IPS DF 19.7 (cell line): Measurements from ENCODE around the gene EPHB1.

Source experiments
- DNase-seq: peaks from one replicate; pipeline ENCODE4 v3.0.0-alpha.2; 2013; ENCODE audit warnings: low read depth, low spot score

EPHB1 gene

GRCh38 chr3:134849561-134849960 lies 54.5 kb downstream of the EPHB1 start:
- no peak for DNase-seq

GRCh38 chr3:134850761-134851160 lies 55.7 kb downstream of the EPHB1 start:
- DNase-seq = no peak

DNA sequence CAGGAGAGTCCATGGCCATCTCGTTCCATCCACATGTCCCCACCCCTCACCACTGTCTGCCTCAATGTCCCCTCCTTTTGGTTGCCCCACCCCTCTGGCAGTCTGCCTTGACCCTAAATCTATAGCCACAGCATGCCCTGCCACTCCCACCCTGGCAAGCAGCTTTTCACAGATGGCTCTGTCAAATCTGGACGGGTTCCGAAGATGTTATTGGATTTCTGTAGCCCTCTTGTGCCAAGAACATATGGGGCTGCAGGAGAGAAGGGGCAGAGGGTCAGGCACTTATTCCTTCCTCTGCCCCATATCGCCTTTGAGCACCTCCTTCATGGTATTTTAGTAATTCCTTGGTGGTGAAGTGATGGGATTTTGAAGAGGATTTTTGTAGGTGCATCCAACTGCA lies 57.1 kb downstream of the EPHB1 start:
- DNase-seq = no peak

- no peak for DNase-seq
These were observed 57.9 kb downstream of the EPHB1 start for GRCh38 chr3:134852893-134853351.

DNA sequence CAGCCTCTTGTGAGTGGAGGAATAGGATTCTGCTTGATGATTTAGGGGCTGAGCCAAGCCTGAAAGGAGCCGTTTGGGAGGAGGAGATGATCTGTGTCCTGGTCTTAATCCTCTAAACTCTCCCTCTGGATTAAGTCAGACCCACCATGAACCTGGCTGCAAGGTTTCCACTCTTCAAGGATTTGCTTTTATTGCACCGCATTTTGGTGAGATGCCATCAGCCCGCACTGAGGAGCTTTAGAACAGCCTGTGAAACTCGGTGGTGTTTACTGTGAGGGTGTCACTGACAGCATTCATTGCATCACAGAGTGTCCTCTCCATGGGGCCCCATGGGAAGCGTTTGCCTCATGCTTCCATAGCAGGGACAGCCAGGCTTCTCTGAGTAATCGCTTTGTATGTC lies 59.2 kb downstream of the EPHB1 start:
- no peak for DNase-seq

GRCh38 chr3:134857356-134857755 lies 62.3 kb downstream of the EPHB1 start:
- no peak for DNase-seq

GRCh38 chr3:134857776-134858362 lies 62.8 kb downstream of the EPHB1 start:
- no peak for DNase-seq

DNA sequence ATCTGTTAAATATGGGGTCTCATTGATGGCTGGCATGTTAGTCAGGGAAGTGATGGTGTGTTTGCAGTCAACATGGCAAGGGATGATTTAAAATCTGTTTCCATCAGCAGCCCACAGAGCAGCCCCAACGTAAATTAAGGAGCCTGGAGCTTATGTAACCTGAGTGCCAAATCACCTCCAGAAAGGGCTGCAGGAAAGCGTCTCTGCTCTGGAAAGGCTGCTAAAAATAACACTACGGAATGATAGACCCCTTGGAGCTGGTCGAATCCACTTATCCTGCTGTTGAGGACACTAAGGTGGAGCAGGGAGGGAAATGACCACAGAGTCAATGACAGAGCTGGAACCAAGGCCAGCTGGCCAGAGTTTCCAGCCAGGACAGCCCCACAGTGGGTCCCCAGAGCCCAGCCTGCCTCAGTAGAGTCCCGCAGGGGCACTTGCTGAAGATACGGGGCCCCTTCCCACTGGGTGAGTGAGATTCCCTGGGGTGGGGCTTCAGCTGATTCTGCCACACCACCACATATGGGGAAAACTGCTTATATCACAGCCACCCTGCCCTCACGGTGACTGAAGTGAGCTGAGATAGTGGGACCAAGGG lies 63.5 kb downstream of the EPHB1 start:
- DNase-seq = no peak

- DNase-seq = no peak
These were observed 64.3 kb downstream of the EPHB1 start for GRCh38 chr3:134859341-134859740.

DNA sequence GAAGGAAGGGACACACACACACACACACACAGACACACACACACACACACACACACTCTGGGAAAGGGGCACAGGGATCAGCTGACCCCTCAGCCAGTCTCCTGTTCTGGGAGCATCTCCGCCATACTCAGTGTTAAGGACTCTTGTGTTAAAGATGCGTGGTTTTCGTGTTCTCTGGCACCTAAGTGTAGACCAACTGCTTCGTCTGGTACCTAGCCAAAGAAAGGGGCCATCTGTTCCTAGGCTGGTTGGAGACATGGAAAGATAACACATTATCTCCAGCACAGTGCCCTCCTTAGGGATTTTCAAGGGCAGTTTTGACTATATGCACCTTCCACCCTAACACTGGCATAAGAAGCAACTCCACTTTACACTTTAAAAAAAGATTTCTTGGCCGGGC lies 65.1 kb downstream of the EPHB1 start:
- no peak for DNase-seq

- no peak for DNase-seq
These were observed 68.9 kb downstream of the EPHB1 start for GRCh38 chr3:134863915-134864314.

DNA sequence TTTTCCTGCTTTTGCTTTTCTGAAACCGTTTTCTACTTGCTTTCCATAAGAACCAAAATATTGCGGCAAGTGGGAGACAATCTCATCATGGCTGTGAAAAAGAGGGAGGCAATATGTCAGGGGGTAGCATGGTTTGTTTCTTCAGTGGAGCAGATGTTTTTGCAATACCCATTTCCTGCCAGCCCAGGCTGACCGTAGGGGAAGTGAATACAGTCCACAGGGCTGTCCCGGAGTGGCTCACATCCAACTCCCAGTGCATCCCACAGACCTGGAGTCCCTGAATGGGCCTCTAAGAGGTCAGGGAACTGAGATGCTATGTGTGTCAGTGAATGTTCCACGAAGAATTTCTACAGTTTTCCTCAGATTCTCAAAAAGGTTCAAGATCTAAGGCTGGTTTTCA lies 69.6 kb downstream of the EPHB1 start:
- DNase-seq = no peak

DNA sequence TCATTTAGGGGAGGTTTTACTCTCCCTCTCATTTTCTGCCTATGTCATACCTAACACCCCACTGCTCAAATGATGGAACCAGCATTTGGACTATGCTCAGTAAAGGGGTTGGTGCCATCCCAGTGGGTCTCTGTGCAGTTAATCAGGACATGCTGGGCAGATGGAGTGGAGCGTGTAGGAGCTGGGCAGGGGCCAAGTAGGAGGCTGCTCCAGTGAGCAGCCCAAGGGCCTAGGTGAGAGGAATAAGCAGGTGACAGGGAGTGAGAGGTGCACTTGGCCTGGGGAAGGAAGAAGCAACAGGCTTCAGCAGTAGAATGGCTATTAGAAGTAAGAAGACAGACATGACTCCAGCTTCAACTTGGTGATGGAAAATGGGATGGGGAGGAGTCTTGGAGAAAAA lies 72.2 kb downstream of the EPHB1 start:
- DNase-seq = no peak

DNA sequence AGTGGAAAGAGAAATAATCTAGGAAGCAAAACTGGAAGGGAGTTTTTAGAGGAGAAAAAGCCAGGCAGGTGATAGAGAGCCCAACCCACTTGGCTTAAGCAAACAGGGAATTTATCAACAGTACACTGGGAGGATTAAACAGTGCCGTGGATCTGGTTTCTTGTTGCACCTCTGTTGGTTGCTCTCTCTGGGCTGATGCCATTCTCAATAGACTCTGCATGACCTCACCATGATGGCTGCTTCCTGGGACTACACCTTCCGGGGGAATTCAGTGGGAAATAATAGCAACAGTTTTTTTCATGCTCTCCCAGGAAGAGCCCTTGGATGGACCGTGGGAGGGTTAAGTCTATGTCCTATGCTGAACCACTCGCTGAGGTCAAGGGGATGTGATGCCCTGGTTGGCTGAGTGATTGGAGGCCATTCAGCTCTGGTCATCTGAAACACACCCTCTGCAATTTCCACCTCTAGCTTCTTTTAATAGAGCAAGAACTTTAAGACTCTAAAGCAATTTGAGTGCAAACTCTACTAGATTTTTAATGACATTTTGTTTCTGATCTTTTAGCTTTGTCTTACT lies 74.2 kb downstream of the EPHB1 start:
- DNase-seq = no peak

- no peak for DNase-seq
These were observed 76.8 kb downstream of the EPHB1 start for GRCh38 chr3:134871818-134872217.

DNA sequence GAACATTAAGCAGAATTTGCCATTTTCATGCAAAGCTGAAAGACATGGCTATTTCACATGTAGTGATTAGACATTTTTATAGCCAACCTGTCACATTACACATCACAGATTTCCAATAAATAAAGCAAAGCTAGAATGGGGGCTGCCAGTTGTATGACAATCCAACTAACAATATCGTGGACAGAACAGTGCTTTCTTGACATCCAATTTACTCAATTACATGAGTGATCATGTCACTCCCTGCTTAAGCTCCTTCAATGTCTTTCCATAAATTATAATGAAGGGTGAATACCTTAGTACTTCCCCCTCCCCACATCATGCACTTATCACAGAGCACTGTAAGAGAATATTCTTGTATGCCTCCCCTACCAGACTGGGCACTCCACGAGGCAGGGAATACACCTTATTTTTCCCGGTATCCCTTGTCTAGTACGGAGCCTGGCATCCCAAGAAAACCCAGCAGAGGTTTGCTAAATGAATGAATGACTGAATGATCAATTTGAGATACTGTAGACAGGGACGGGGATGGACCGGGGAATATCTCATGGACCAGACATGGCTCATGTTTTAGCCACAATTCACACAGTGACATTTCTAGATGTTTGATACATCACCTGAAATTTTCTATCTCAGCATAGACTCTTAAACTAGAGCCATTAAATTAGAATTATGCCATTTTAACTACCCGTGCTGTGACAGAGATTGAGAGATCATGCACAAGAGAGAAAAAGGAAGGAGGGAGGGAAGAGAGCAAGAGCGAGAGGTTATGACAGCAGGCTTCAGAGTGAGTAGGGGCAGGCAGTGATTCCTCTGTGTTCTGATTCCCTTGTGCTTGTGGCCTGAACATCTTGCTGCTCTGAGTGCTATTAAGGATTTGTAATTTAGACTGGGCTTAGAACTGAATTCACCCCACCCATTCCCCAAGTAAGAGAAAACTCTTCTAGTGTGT lies 77.7 kb downstream of the EPHB1 start:
- no peak for DNase-seq

- no peak for DNase-seq
These were observed 78.7 kb downstream of the EPHB1 start for GRCh38 chr3:134873789-134874188.

DNA sequence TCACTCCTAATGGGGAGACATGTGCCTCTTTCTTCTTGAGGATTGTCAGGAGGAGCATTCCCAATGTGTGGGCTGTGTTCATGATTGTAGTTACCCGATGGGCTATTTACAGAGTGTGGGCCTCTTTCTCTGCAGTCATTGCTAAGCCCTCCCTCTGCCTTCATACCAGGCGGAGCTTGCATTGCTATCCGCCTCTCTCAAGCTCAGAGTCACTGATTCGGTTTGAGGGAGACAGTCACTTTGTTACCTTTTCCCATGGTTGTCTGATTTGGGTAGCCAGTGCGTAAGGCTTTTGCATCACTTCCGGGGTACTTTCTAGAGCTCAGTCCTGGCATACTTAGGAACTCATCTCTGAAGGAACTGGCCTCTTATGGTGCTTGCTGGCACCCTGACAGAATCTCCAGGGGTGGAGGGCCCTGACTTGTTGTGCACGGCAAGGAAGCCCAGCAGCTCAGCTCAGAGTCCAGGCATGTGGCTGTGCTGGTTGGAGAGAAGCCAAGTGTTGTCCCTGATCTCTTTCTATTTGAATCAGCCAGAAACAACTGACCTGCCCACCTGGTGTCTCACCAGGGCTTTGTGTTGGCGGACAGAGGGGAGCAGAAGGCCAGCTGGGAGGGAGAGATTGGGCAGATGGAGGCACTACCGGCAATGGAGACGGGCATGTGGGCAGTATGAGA lies 79.8 kb downstream of the EPHB1 start:
- no peak for DNase-seq

DNA sequence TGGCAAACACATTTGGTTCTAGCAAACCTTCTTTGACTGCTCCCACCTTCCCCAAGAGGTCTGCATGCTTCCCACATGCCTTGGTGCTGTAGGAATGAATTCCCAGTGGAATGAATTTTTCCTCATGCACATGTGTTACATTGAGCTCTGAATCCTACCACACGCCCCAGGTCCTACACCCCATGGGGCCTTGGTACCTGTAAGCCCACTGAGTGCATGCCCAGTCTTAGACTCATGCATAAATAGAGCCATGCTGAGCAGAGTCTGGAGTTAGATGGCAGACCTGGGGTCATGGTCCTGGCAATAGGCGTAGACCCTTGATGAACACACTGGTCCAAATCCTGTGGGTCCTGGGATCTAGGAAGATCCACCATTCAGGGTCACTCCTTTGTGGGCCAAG lies 81.8 kb downstream of the EPHB1 start:
- DNase-seq = no peak

GRCh38 chr3:134877788-134878187 lies 82.7 kb downstream of the EPHB1 start:
- no peak for DNase-seq

DNA sequence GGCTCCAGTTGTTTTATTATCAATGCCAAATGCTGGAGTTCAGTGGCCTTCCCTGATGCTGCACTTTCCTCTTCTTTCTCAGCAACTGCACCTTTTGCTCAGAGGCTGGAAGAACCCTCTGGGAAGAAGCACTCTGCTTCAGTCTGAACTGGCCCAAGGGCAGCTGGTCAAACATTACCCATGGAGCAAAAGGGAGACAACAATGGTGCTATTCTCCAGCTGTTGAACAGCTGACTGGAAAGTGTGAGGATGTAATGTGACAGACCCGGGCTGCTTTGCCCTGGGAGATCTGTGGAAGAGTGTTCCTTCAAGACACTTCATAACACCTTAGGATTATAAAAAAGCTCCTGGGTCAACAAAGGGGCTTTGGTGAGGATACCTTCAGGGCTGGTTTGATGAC lies 84.9 kb downstream of the EPHB1 start:
- no peak for DNase-seq

- DNase-seq = no peak
These were observed 85.4 kb downstream of the EPHB1 start for GRCh38 chr3:134880431-134880830.
